ENCODE measurements around the gene GPR75. TPM values are rescaled to one million over a fixed set of nuclear protein-coding genes. Genes with fewer than 3 reads are reported as not detected.

The GPR75 gene
- total and polyA plus RNA-seq, 4 donors, result 10.0 to 17.5 (median 14.0) TPM

DNA sequence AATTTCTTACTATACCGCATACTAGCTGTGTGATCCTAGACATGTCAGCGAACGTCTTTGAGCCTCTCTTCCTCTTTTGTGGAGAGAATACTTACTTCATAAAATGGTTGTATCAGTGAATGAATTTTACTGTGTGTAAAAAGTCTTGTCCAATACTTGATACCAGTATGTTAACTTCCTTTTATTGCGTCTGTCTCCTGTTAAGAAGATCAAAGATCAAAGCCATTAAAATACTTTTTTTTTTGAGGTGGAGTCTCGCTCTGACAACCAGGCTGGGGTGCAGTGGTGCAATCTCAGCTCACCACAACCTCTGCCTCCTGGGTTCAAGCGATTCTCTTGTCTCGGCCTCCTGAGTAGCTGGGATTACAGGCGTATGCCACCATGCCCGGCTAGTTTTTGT is 39.7 kb downstream of the GPR75 start:
- no peak overlapping the region for H3K27ac ChIP-seq (ENCODE audit: low read depth, low read length)
- H3K4me1 ChIP-seq (ENCODE audit: control insufficient read depth, insufficient read depth, low read length), result peaks cover under 1% of the 10 kb centered on the region
- 100% methylated on average over 1 of the region's 9 CpGs for WGBS (ENCODE audit: insufficient coverage)

DNA sequence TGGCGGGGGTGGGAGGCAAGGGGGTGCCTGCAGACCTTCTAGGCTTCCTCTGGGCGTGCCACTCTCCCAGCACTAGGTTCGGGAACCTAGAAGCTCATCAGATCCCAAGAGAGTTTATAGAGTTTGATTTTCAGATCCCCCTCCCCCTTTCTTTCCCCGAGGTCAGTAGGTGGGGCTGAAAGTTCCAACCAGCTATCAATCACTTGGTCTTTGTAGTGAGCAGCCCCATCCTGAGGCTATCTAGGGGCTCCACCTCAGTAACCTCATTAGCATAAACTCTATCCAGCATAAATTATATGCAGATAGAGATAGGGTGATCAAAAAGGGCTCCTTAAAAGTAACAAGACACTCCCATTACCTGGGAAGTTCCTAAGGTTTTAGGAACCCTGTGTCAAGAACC is 40.1 kb downstream of the GPR75 start:
- peaks cover 14% of the 10 kb centered on the region for H3K36me3 ChIP-seq (ENCODE audit: control insufficient read depth, insufficient read depth, low read length)
- no peak for DNase-seq (ENCODE audit: low read depth in 4 of 6, low spot score in 6 of 6)
- no peak overlapping the region for H3K4me3 ChIP-seq (ENCODE audit: low read depth, low read length)
- H3K27ac ChIP-seq (ENCODE audit: low read depth, low read length), result no peak overlapping the region
- no peaks in the 10 kb centered on the region for H3K9me3 ChIP-seq (ENCODE audit: control insufficient read depth, insufficient read depth, low read length)
- no peaks in the 10 kb centered on the region for H3K27me3 ChIP-seq (ENCODE audit: control insufficient read depth, insufficient read depth, low read length)
- no CpG with 5 or more reads among the region's 4 CpGs for WGBS (ENCODE audit: insufficient coverage)
- no peaks in the 10 kb centered on the region for H3K4me1 ChIP-seq (ENCODE audit: control insufficient read depth, insufficient read depth, low read length)

More for the DNA sequence above, 39.7 kb downstream of the GPR75 start:
- Histone ChIP-seq H3K27me3 (ENCODE audit: control insufficient read depth, insufficient read depth, low read length) (no peaks in the 10 kb centered on the region), H3K36me3 (ENCODE audit: control insufficient read depth, insufficient read depth, low read length) (peaks cover 14% of the 10 kb centered on the region), H3K9me3 (ENCODE audit: control insufficient read depth, insufficient read depth, low read length) (no peaks in the 10 kb centered on the region), H3K4me3 (ENCODE audit: low read depth, low read length) (no peak overlapping the region)
- no peak for DNase-seq (ENCODE audit: low read depth in 4 of 6, low spot score in 6 of 6)

DNA sequence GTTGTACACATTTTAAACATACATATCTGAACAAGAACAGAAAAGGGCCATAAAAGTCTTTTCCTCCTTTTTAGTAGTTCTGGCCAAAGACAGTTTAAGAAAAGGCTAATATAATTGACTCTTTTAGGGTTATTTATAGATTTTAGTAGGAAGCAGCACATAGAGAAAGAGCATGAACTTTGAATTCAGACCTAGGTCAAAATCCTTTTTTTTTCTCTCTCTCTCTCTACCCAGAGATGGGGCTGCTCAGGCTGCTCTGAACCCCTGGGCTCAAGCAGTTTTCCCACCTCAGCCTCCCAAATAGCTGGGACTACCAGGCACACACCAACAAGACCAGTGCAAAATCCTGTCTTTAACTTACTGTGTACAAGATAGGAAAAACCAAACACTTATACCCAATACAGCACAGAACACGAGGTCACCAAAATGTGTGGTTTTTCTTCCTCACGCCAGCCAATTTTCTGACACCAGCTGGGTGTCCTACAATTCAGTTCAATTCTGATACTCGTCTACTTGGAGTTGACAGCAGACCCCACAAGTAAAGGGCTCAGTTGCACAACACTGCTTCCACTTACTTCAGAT is 40.8 kb downstream of the GPR75 start:
- H3K4me1 ChIP-seq (ENCODE audit: control insufficient read depth, insufficient read depth, low read length), result no peaks in the 10 kb centered on the region
- peaks cover 14% of the 10 kb centered on the region for H3K36me3 ChIP-seq (ENCODE audit: control insufficient read depth, insufficient read depth, low read length)
- H3K4me3 ChIP-seq (ENCODE audit: low read depth, low read length), result no peak overlapping the region
- no peaks in the 10 kb centered on the region for H3K27me3 ChIP-seq (ENCODE audit: control insufficient read depth, insufficient read depth, low read length)
- H3K27ac ChIP-seq (ENCODE audit: low read depth, low read length), result no peak overlapping the region
- no peaks in the 10 kb centered on the region for H3K9me3 ChIP-seq (ENCODE audit: control insufficient read depth, insufficient read depth, low read length)
- WGBS (ENCODE audit: insufficient coverage), result 86% methylated on average over 3 of the region's 3 CpGs
- no peak for DNase-seq (ENCODE audit: low read depth in 4 of 6, low spot score in 6 of 6)

DNA sequence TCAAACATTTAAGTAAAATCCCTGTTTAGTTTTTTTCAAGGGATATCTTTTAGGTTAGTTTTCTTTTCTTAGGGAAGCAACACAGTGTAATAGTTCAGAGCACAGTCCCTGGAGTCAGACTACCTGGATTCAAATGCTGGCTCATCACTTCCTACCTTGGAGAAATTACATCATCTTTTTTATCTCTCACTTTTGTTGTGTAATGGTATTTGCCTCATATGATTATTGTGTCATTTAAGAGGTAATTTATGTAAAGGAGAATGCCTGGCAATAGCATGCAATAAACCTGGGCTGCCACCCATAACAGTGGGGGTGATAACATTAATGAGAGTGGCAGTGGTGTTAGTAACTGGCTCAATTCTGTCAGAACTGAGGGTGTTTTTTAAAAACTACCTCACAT is 46.6 kb downstream of the GPR75 start:
- H3K4me1 ChIP-seq (ENCODE audit: control insufficient read depth, insufficient read depth, low read length), result no peaks in the 10 kb centered on the region
- H3K4me3 ChIP-seq (ENCODE audit: low read depth, low read length), result no peak overlapping the region
- H3K27ac ChIP-seq (ENCODE audit: low read depth, low read length), result no peak overlapping the region
- DNase-seq (ENCODE audit: low read depth in 4 of 6, low spot score in 6 of 6), result no peak
- no peaks in the 10 kb centered on the region for H3K27me3 ChIP-seq (ENCODE audit: control insufficient read depth, insufficient read depth, low read length)
- H3K36me3 ChIP-seq (ENCODE audit: control insufficient read depth, insufficient read depth, low read length), result peaks cover 26% of the 10 kb centered on the region
- no peaks in the 10 kb centered on the region for H3K9me3 ChIP-seq (ENCODE audit: control insufficient read depth, insufficient read depth, low read length)

DNA sequence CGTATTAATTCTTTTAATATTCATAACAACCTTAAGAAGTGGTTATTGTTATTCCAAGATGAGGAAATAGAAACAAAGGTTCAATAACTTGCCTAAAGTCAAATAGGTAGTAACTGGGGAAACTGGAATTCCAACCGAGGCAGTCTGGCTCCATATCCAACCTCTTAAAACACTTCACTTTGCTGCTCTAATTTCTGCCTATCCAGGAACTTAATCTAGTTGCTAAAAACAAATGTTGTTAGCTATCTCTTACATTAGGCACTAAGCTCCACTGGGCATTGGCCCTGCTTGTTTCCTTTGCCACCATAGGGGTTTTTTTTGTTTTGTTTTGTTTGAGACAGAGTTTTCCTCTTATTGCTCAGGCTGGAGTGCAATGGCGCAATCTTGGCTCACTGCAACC is 48.2 kb downstream of the GPR75 start:
- no peaks in the 10 kb centered on the region for H3K27me3 ChIP-seq (ENCODE audit: control insufficient read depth, insufficient read depth, low read length)
- no CpG with 5 or more reads among the region's 3 CpGs for WGBS (ENCODE audit: insufficient coverage)

More for the DNA sequence above, 48.2 kb downstream of the GPR75 start:
- Histone ChIP-seq H3K9me3 (ENCODE audit: control insufficient read depth, insufficient read depth, low read length) (no peaks in the 10 kb centered on the region), H3K27ac (ENCODE audit: low read depth, low read length) (no peak overlapping the region), H3K36me3 (ENCODE audit: control insufficient read depth, insufficient read depth, low read length) (peaks cover 31% of the 10 kb centered on the region), H3K4me1 (ENCODE audit: control insufficient read depth, insufficient read depth, low read length) (no peaks in the 10 kb centered on the region), H3K4me3 (ENCODE audit: low read depth, low read length) (no peak overlapping the region)
- DNase-seq (ENCODE audit: low read depth in 4 of 6, low spot score in 6 of 6), result no peak

Small RNA genes lying within 50 kb of the gene (small RNA-seq; reads per million reads assigned to genes)
- gene MIR3682 (ENCODE audit: low replicate concordance), result not detected

Other genes starting within 250 kb of the GPR75 start
- gene CHAC2, start 92.2 kb downstream of the GPR75 start, total RNA-seq, result 1 to 10 TPM; 2.2 to 6.5 TPM
- gene CHAC2, start 92.2 kb downstream of the GPR75 start, polyA plus RNA-seq (ENCODE audit: insufficient read length in 2 of 2), result 1 to 10 TPM; 7.1 to 9.4 TPM
- gene ASB3, start 73.0 kb downstream of the GPR75 start, total RNA-seq, result 10 to 100 TPM; 49.9 to 67.9 TPM
- 10 to 100 TPM; 32.4 to 35.8 TPM for gene ASB3, start 73.0 kb downstream of the GPR75 start, polyA plus RNA-seq (ENCODE audit: insufficient read length in 2 of 2)
- gene ERLEC1, start 72.9 kb downstream of the GPR75 start, total RNA-seq, result 10 to 100 TPM; 64.0 to 84.1 TPM
- gene ERLEC1, start 72.9 kb downstream of the GPR75 start, polyA plus RNA-seq (ENCODE audit: insufficient read length in 2 of 2), result 10 to 100 TPM; 53.7 to 58.3 TPM
- gene PSME4, start 111.0 kb upstream of the GPR75 start, total RNA-seq, result 10 to 100 TPM; 42.4 to 50.5 TPM
- 10 to 100 TPM; 33.8 to 39.1 TPM for gene PSME4, start 111.0 kb upstream of the GPR75 start, polyA plus RNA-seq (ENCODE audit: insufficient read length in 2 of 2)